ENCODE measurements around the gene UIMC1.

DNA sequence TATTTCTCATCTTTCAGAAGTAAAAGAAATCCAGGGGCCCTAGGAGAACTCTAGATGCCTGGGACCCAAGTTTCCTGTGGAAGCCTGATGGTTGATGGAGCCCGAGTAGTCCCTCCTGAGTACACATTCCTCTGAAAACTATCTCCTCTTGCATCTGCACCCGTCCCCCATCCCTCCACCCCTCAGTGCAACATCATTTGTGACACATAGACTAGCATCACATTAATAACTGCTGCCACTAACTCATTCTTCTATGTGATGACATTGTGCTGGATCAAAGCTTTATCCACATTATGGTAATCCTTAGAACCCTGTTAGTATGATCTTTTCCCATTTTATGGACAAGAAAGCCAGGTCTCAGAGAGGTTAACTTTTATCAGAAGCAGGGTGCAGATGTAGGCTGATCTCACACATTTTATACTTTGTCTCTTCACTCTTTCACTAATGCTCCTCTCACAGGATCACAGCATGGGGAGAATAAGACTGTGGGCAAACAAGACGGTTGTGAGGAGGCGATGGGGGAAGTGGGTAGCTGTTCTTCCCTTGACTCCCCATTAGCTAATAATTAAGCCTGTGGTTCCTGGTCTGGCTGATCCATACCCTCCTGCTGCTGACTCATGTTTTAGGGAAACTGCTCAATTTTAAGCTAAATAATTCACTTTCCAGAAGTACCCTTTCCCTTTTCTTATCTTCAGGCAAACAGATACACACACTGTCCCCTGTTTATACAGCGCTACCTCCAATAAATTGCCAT, 103.5 kb downstream of the UIMC1 start:
- TF ChIP-seq, protein P1, sequence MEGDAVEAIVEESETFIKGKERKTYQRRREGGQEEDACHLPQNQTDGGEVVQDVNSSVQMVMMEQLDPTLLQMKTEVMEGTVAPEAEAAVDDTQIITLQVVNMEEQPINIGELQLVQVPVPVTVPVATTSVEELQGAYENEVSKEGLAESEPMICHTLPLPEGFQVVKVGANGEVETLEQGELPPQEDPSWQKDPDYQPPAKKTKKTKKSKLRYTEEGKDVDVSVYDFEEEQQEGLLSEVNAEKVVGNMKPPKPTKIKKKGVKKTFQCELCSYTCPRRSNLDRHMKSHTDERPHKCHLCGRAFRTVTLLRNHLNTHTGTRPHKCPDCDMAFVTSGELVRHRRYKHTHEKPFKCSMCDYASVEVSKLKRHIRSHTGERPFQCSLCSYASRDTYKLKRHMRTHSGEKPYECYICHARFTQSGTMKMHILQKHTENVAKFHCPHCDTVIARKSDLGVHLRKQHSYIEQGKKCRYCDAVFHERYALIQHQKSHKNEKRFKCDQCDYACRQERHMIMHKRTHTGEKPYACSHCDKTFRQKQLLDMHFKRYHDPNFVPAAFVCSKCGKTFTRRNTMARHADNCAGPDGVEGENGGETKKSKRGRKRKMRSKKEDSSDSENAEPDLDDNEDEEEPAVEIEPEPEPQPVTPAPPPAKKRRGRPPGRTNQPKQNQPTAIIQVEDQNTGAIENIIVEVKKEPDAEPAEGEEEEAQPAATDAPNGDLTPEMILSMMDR (IDR thresholded peaks at IDR 0.05), result no peak
- TF ChIP-seq POLR2A (IDR thresholded peaks at IDR 0.05), result no peak

All from lower leg skin (tissue), 3 donors.